Measurements from ENCODE around the gene TPM3.

- no peak for TF ChIP-seq POLR2A (IDR thresholded peaks at IDR 0.05)
- TF ChIP-seq POLR2AphosphoS5 (IDR thresholded peaks at IDR 0.05; ENCODE audit: insufficient read depth in 1 of 2, low read depth in 1 of 2) = no peak
- TF ChIP-seq CTCF (IDR thresholded peaks at IDR 0.05) = no peak
Measured at GRCh38 chr1:154219541-154219940, 27.6 kb upstream of the TPM3 start.

All from vagina (tissue), 2 donors.